Ovary (tissue), 3 donors: Measurements from ENCODE around the gene IL23R.

Experiments
- CTCF ChIP-seq, 3 donors: fragments of 450-650 bp in 2 of 3; fragments of 200-600 bp in 1 of 3; IDR thresholded peaks; one replicate each; pipeline versions ENCODE4 v1.5.1 to v1.8.0; 2016 to 2022; ENCODE audit warnings: antibody characterized with exemption in 3 of 3, mild to moderate bottlenecking in 1 of 3
- POLR2A ChIP-seq: fragments of 450-650 bp; IDR thresholded peaks from one replicate; pipeline ENCODE4 v1.6.1; 2017; ENCODE audit warnings: antibody characterized with exemption, mild to moderate bottlenecking, moderate library complexity
- donor health status: DM: no; HTN: no; CAD: no.

- no peak for TF ChIP-seq CTCF (IDR thresholded peaks at IDR 0.05)
- TF ChIP-seq POLR2A = no peak
Observed at GRCh38 chr1:67300561-67300960, 134.3 kb downstream of the IL23R start.
